Measurements from ENCODE around the gene TANGO6. TPM values are rescaled to one million over a fixed set of nuclear protein-coding genes. Genes with fewer than 3 reads are reported as not detected.

Gene TANGO6
- total and polyA plus RNA-seq, 10 of the 15 experiments (the other 5 are each of a cell fraction or from before 2014, with no cell fraction given) = 1.1 to 20.6 (median 11.0) TPM

DNA sequence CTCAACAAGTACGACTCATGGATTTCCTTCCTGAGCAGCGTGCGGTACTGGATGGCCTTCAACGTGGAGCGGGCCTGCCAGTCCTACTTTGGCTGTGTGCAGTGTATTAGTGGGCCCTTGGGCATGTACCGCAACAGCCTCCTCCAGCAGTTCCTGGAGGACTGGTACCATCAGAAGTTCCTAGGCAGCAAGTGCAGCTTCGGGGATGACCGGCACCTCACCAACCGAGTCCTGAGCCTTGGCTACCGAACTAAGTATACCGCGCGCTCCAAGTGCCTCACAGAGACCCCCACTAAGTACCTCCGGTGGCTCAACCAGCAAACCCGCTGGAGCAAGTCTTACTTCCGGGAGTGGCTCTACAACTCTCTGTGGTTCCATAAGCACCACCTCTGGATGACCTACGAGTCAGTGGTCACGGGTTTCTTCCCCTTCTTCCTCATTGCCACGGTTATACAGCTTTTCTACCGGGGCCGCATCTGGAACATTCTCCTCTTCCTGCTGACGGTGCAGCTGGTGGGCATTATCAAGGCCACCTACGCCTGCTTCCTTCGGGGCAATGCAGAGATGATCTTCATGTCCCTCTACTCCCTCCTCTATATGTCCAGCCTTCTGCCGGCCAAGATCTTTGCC lies 271.1 kb downstream of the TANGO6 start (continued):
- TF ChIP-seq EGR1 (IDR thresholded peaks at IDR 0.05; ENCODE audit: borderline replicate concordance in 1 of 2, low read depth in 2 of 2, low read length in 2 of 2) = no peak

- ChIA-PET CTCF (interaction anchor here (0.7 to 4.0 kb wide), 5 partner anchors 9 to 713 kb away, joined by 3 to 38 read pairs (median 6); no protein-coding TSS in a partner anchor), POLR2A (no interaction called here), RAD21 (ENCODE audit: unreplicated experiment) (no interaction called here), SMC1A (ENCODE audit: uncharacterized antibody, unreplicated experiment) (no interaction called here)
- FAIRE-seq = no peak
- peaks cover 9 to 11% of the 10 kb centered on the region in 2 experiments for H3K36me3 ChIP-seq (ENCODE audit: control insufficient read depth in 2 of 2, insufficient read depth in 2 of 2, low read length in 1 of 2)
- H2AFZ ChIP-seq (ENCODE audit: control insufficient read depth, low read depth, low read length) = no peak overlapping the region
- BruUV-seq (replicated peaks) = no TSS peak
- TF ChIP-seq, protein P1, sequence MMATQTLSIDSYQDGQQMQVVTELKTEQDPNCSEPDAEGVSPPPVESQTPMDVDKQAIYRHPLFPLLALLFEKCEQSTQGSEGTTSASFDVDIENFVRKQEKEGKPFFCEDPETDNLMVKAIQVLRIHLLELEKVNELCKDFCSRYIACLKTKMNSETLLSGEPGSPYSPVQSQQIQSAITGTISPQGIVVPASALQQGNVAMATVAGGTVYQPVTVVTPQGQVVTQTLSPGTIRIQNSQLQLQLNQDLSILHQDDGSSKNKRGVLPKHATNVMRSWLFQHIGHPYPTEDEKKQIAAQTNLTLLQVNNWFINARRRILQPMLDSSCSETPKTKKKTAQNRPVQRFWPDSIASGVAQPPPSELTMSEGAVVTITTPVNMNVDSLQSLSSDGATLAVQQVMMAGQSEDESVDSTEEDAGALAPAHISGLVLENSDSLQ (IDR thresholded peaks at IDR 0.05) = no peak
- TF ChIP-seq MYC (IDR thresholded peaks at IDR 0.05; ENCODE audit: insufficient read depth, insufficient read length, insufficient replicate concordance, low read length, severe bottlenecking) (no peak), SKIL (IDR thresholded peaks at IDR 0.05; ENCODE audit: low read depth, poor library complexity, severe bottlenecking) (no peak), TAF1 (IDR thresholded peaks at IDR 0.05; ENCODE audit: borderline replicate concordance, low read depth, low read length) (no peak), HDGF (IDR thresholded peaks at IDR 0.05) (no peak), GABPA (IDR thresholded peaks at IDR 0.05; ENCODE audit: low read depth) (no peak), CREM (IDR thresholded peaks at IDR 0.05; ENCODE audit: low read depth) (no peak), NFXL1 (IDR thresholded peaks at IDR 0.05; ENCODE audit: borderline replicate concordance) (no peak), IRF4 (IDR thresholded peaks at IDR 0.05; ENCODE audit: low read depth, low read length) (no peak), PAX5 (IDR thresholded peaks at IDR 0.05; ENCODE audit: borderline replicate concordance, low read depth, low read length) (no peak), GATAD2B (conservative IDR thresholded peaks at IDR 0.05; ENCODE audit: low read depth) (no peak), BACH1 (IDR thresholded peaks at IDR 0.05; ENCODE audit: borderline replicate concordance) (no peak)
- in situ Hi-C loops (cut with MboI) (no loop called here), intact Hi-C loops (cut with micrococcal nuclease; ENCODE audit: unreplicated experiment) (no loop called here)
- H3K79me2 ChIP-seq (ENCODE audit: control insufficient read depth, insufficient read depth, low read length) = no peaks in the 10 kb centered on the region
- no peak overlapping the region for H3K27ac ChIP-seq (ENCODE audit: control insufficient read depth, insufficient read depth)
- 100% methylated on average over 6 of the region's 6 CpGs for WGBS (ENCODE audit: insufficient coverage, insufficient replicate concordance, low lambda C conversion rate, missing lambda C conversion rate)
- no peaks in the 10 kb centered on the region for H3K27me3 ChIP-seq (replicated peaks in 1 of 2; ENCODE audit: control insufficient read depth in 2 of 2, insufficient read depth in 2 of 2, low read length in 1 of 2)
- H3K4me1 ChIP-seq (ENCODE audit: control insufficient read depth, insufficient read depth, low read length) = no peaks in the 10 kb centered on the region
- H3K4me2 ChIP-seq (ENCODE audit: control insufficient read depth, insufficient read depth) = no peak overlapping the region
- ATAC-seq = no peak
- H3K9ac ChIP-seq (ENCODE audit: control insufficient read depth, insufficient read depth, low read length) = no peak overlapping the region
- no peaks in the 10 kb centered on the region for H3K9me3 ChIP-seq (replicated peaks; ENCODE audit: control insufficient read depth, insufficient read depth, low read length)
- no peaks in the 10 kb centered on the region for H4K20me1 ChIP-seq (ENCODE audit: control insufficient read depth, insufficient read depth)
- H3K4me3 ChIP-seq = no peak overlapping the region
- DNase-seq (ENCODE audit: low read depth, low spot score) = no peak
Measured at GRCh38 chr16:69114976-69115355, 271.6 kb downstream of the TANGO6 start.
